KBM-7 (cell line): ENCODE results near the gene HNRNPU.

ENCODE experiments used
- DNase-seq: peaks from one replicate; pipeline ENCODE4 v3.0.0-alpha.2; 2015
- in situ Hi-C: fragments of 300-500 bp; cut with MboI; formaldehyde crosslinking; loops from 2 replicates; pipeline ENCODE4 v1.14.3; 2020; ENCODE audit warnings: low sequenced_read_pairs, low pct_unique_long_range_greater_than_20kb, mixed read lengths

HNRNPU gene

DNA sequence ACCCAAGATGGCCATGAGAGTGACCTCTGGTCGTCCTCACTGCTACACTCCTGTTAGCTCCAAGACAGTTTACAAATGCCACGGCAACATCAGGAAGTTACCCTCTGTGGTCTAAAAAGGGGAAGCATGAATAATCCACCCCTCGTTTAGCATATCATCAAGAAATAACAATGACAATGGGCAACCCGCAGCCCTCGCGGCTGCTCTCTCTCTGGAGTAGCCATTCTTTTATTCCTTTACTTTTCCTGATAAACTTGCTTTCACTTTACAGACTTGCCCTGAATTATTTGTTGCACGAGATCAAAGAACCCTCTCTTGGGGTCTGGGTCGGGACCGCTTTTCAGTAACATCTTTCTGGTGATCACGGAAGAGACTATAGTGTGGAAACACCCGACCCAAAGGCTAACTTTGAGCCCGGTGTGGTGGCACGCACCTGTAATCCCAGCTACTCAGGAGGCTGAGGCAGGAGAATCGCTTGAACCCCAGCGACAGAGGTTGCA is 48.7 kb downstream of the HNRNPU start:
- DNase-seq, result peak; percentile 85
- in situ Hi-C loops, result no loop called here

DNA sequence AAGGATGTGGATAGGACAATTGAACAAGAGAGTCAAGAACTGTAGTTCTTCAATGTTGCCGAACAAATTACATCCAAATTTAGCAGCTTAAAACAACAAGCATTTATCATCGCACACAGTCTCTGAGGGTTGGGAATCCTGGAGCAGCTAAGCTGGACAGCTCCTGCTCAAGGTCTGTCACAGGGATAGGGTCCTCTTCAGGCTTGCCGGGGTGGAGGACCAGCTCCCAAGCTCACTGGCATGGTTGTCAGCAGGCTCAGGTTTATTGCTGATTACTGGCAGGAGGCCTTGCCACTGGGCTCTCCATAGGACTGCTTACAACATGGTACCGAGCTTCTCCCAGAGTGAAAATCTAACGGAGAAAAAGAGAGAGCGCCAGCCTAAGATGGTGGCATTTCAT is 51.0 kb downstream of the HNRNPU start:
- in situ Hi-C loops, result no loop called here
- no peak for DNase-seq

DNA sequence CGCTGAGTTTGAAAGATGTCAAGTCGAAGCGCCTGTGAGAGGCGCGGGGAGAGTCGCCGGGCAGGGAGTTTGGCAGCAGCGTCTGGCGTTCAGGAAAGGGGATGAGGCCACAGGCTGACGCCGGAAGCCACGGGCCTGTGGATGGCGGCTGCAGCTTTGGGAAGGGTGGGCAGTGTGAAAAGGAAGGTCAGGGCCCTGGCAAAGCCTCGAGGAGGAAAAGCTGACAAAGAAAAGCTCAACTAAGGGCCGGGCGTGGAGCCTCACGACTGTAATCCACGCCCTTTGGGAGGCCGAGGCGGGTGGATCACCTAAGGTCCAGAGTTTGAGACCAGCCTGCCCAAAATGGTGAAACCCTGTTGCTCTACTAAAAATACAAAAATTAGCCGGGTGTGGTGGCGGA is 54.1 kb downstream of the HNRNPU start:
- in situ Hi-C loops, result no loop called here
- no peak for DNase-seq

DNA sequence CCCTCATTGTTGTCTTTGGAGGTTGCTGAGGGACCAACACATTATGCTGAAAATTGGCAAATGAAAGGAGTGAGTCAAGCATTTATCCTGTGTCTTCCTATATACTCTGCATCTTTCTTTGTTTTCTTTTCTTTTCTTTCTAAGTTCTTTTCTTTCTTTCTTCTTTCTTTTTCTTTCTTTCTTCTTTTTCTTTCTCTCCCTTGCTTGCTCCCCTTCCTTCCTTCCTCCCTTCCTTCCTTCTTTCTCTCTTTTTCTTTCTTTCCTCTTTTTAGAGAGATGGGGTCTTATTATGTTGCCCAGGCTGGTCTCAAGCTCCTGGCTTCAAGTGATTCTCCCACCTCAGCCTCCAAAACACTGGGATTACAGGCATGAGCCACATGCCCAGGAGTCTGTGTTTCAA is 57.2 kb downstream of the HNRNPU start:
- in situ Hi-C loops, result no loop called here
- DNase-seq, result no peak

DNA sequence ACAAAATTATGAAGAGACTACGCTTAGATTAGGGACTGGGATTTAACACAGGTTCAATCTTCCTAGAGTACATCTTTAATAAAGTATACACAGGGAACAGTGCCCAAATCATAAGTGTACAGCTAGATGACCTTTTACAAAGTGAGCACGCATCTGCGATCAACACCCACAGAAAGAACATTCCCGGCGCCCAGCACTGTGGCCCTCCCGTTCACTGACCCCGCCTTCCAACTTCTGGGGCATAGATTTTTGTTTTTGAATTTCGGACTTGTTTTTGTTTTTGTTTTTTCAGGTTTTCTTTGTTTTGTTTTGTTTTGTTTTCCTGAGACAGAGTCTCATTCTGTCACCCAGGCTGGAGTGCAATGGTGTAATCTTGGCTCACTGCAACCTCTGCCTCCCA is 59.5 kb downstream of the HNRNPU start:
- no peak for DNase-seq
- in situ Hi-C loops, result no loop called here

DNA sequence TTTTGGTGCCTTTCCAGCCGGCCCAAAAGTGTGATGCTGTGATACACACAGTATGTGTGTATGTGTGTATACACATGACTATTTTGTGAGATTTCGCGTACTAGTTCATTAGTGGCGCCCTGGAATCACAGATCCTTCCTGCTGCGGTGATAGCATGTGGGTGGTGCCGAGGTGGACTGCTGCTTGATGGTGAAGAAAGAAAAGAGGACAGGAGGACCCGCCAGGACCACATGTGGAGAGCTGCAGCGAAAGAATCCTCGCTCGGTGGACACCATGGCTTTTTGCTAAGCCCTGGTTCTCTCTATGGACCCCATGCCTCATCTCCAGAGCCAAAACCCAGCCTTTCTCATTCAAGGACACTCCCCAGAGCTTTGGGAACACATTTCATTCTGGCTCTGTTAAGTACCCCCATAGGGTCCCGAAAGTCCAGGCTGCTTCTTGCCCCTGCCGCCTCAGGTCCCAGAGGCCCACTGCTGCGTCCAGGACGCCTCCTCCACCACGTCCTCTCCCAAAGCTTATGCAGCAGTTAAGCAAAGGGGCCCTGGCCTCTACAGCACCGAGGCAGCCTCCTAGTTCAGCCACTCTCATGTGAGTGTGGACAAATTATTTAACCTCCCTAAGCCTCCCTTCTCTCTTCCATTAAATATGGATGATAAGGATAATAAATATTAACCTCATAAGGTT is 61.6 kb downstream of the HNRNPU start:
- DNase-seq, result no peak
- in situ Hi-C loops, result no loop called here

DNA sequence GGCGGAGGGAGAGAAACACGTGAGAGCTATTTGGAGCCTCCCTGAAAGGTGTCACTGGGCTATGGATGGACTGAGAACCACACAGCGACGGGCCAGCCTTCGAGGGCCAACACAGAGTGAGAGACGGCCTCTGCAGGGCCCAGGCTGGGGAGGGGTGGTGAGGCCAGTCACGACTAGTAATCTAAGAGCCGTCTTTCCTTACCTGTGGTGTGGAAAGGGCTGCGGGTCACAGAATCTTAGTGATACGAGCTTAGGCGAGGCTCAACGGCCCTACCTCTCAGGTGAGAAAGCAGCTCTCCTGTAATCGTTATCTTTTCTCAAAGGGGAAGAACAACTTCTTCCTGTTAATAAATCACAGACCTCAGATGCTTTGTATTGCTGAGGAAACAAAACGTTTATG is 62.3 kb downstream of the HNRNPU start:
- DNase-seq, result no peak
- in situ Hi-C loops, result no loop called here

DNA sequence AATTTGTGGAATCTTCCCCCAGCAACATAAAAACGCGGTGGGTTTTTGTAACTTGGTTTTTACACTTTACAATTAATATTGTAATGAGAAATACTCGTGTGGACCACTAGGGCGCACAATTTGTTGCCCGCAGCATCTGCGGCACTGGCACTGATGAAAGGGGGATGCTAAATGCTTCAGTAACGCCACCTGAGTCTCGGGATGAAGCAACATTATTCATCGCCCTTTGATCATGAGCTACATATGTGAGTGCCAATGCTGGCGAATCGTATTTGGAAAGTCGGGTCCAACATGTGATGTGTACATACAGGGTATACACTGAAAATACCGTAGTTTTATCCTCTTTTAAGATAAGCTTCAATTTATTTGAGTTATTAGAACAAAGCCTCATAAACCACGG is 63.1 kb downstream of the HNRNPU start:
- in situ Hi-C loops, result no loop called here
- DNase-seq, result peak; percentile 43

DNA sequence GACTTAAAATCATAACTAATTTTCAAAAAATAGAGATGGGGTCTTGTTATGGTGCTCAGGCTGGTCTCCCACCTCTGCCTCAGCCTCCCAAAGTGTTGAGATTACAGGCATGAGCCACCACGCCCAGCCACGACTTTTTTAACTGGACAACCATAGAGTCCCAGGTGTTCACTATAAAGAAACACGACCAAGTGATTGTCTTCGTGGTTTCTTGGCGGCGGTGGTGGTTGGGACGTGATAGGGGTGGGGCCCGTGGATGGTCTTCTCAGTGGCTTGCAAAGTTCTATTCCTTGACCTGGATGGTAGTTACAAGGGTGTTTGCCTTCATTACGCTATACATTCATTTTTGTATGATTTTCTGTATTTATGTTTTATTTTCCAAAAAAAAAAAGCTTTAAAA is 63.5 kb downstream of the HNRNPU start:
- no peak for DNase-seq
- in situ Hi-C loops, result no loop called here
